Measurements from ENCODE around the gene IZUMO4. TPM values are rescaled to one million over a fixed set of nuclear protein-coding genes. Genes with fewer than 3 reads are reported as not detected.
A peak's percentile ranks its signal among the peaks of the same experiment; 100 is the strongest.

Gene IZUMO4
- total and polyA plus RNA-seq, 2 donors (not counting 1 experiment from before 2014, with no cell fraction given), result 34.8 to 93.9 TPM

DNA sequence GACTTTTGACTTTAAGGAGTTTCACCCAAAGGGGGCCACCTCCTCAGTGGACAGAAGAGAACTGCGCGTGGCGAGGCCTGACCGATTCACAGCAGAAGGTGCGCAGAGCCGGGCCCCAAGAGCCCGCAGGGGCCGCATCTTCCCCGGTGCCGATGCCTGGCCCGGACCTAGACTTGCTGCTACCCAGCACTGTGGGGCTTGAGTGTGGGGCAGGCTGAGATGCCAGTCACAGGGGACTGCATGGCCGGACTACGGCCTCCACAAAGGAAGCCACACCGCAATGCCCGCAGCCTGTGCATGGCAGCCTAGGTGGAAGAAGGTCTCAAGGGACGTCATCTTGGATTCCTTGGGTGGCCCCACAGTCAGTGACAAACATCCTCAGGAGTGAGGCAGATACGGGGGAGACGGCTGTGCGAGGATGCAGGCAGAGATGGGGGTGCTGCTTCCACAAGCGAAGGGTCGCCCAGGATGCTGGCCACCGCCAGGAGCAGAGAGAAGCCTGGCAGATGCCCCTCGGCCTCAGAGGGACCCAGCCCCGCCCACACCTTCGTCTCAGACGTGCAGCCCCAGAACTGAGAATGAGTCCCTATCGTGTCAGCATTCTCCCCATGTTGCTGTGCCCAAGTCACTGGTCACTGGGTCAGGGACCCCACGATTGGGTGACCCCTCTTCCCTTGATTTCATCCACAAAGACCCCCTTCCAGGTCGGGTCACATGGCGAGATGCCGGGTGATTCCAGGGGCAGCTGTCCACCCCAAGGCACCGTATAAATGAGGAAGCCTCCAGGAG is 17.4 kb upstream of the IZUMO4 start:
- TF ChIP-seq, protein P1, sequence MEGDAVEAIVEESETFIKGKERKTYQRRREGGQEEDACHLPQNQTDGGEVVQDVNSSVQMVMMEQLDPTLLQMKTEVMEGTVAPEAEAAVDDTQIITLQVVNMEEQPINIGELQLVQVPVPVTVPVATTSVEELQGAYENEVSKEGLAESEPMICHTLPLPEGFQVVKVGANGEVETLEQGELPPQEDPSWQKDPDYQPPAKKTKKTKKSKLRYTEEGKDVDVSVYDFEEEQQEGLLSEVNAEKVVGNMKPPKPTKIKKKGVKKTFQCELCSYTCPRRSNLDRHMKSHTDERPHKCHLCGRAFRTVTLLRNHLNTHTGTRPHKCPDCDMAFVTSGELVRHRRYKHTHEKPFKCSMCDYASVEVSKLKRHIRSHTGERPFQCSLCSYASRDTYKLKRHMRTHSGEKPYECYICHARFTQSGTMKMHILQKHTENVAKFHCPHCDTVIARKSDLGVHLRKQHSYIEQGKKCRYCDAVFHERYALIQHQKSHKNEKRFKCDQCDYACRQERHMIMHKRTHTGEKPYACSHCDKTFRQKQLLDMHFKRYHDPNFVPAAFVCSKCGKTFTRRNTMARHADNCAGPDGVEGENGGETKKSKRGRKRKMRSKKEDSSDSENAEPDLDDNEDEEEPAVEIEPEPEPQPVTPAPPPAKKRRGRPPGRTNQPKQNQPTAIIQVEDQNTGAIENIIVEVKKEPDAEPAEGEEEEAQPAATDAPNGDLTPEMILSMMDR (IDR thresholded peaks at IDR 0.05), result no peak
- no peak for TF ChIP-seq EZH2 (IDR thresholded peaks at IDR 0.05; ENCODE audit: borderline replicate concordance, insufficient read depth, low read depth, low read length, poor library complexity, severe bottlenecking)
- no peak for DNase-seq
- no peaks in the 10 kb centered on the region for H3K27me3 ChIP-seq (replicated peaks in 1 of 4; ENCODE audit: control extremely low read depth in 1 of 4, control insufficient read depth in 3 of 4, insufficient read depth in 4 of 4, low read length in 3 of 4)
- intact Hi-C loops (cut with micrococcal nuclease), result no loop called here
- Mint-ChIP-seq H3K27ac (peak overlapping the region; percentile 90), H3K4me1 (peaks cover 73% of the 10 kb centered on the region), H3K9me3 (ENCODE audit: insufficient read depth) (no peaks in the 10 kb centered on the region), H3K4me3 (peak overlapping the region; percentile 77), H3K27me3 (no peaks in the 10 kb centered on the region)
- peak overlapping the region in 1 of 5 experiments; percentile 7 for H3K4me3 ChIP-seq (ENCODE audit: control extremely low read depth in 1 of 5, extremely low read depth in 1 of 5, insufficient read depth in 1 of 5, low read depth in 2 of 5, low read length in 4 of 5)
- H4K20me1 ChIP-seq (ENCODE audit: control insufficient read depth, insufficient read depth, low read length, poor library complexity, severe bottlenecking), result peaks cover 93% of the 10 kb centered on the region
- ATAC-seq (ENCODE audit: low read depth), result no peak
- POLR2A ChIA-PET, result interaction anchor here (1.0 to 1.1 kb wide), 3 partner anchors 8 to 28 kb away, joined by 3 to 4 read pairs (median 3); partner anchors contain the start of gene MKNK2
- H2AFZ ChIP-seq (ENCODE audit: insufficient read depth, low read depth, low read length, poor library complexity, severe bottlenecking), result no peak overlapping the region
- H3K9ac ChIP-seq (ENCODE audit: low read length), result no peak overlapping the region
- H3K79me2 ChIP-seq (ENCODE audit: control insufficient read depth, insufficient read depth, low read length), result peaks cover 98% of the 10 kb centered on the region
- CTCF ChIA-PET, result interaction anchor here (1.7 kb wide), 1 partner anchor 10 kb away, joined by 7 read pairs; no protein-coding TSS in a partner anchor
- WGBS (ENCODE audit: insufficient coverage), result 87% methylated on average over 31 of the region's 32 CpGs
- H3K27ac ChIP-seq (ENCODE audit: low read length in 2 of 2), result peak overlapping the region; percentile 16 to 99
- peaks cover 54 to 70% of the 10 kb centered on the region in 2 donors for H3K4me1 ChIP-seq (ENCODE audit: control insufficient read depth in 2 of 2, insufficient read depth in 2 of 2, low read length in 2 of 2)
- peak overlapping the region; percentile 51 for H3K4me2 ChIP-seq (replicated peaks; ENCODE audit: low read depth, low read length, poor library complexity, severe bottlenecking)
- no peaks in the 10 kb centered on the region for H3K9me3 ChIP-seq (ENCODE audit: control extremely low read depth in 1 of 3, control insufficient read depth in 2 of 3, insufficient read depth in 1 of 3, low read length in 2 of 3)
- peaks cover 0 to 74% of the 10 kb centered on the region in 2 experiments for H3K36me3 ChIP-seq (replicated peaks in 1 of 2; ENCODE audit: control extremely low read depth in 1 of 2, control insufficient read depth in 1 of 2, extremely low read depth in 1 of 2, insufficient read depth in 2 of 2, low read length in 1 of 2)

DNA sequence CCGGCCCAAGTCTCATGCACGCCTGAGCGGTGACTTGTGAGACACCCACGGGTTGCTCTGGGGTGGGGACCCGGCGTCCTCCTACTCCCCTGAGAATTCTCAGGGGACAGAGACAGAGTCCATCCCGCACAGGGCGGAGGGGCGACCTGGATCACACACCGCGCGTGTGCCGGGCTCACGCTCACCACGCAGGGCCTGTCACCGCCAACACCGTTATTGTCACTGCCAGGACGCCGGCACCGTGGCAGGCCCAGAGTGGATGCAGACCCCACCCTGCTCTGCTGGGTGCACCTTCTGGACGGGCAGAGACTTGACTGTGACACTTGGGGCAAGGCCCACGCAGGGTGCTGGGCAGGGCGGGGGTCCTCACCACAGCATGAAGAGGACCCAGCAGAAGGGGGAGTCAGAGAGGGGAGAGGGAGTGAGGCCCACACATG is 16.8 kb upstream of the IZUMO4 start:
- DNase-seq (peak; percentile 46), ATAC-seq (ENCODE audit: low read depth) (no peak)
- H3K27ac Mint-ChIP-seq, result peak overlapping the region; percentile 90
- peak overlapping the region; percentile 77 for H3K4me3 Mint-ChIP-seq
- Histone ChIP-seq H3K4me2 (replicated peaks; ENCODE audit: low read depth, low read length, poor library complexity, severe bottlenecking) (peak overlapping the region; percentile 51), H3K27ac (ENCODE audit: low read length in 2 of 2) (peak overlapping the region; percentile 16 to 99), H3K9me3 (ENCODE audit: control extremely low read depth in 1 of 3, control insufficient read depth in 2 of 3, insufficient read depth in 1 of 3, low read length in 2 of 3) (no peaks in the 10 kb centered on the region), H3K4me1 (ENCODE audit: control insufficient read depth in 2 of 2, insufficient read depth in 2 of 2, low read length in 2 of 2) (peaks cover 50 to 64% of the 10 kb centered on the region in 2 donors), H3K9ac (ENCODE audit: low read length) (no peak overlapping the region), H3K79me2 (ENCODE audit: control insufficient read depth, insufficient read depth, low read length) (peaks cover 100% of the 10 kb centered on the region), H3K36me3 (replicated peaks in 1 of 2; ENCODE audit: control extremely low read depth in 1 of 2, control insufficient read depth in 1 of 2, extremely low read depth in 1 of 2, insufficient read depth in 2 of 2, low read length in 1 of 2) (peaks cover 0 to 72% of the 10 kb centered on the region in 2 experiments), H3K4me3 (ENCODE audit: control extremely low read depth in 1 of 5, extremely low read depth in 1 of 5, insufficient read depth in 1 of 5, low read depth in 2 of 5, low read length in 4 of 5) (peak overlapping the region in 1 of 5 experiments; percentile 7), H4K20me1 (ENCODE audit: control insufficient read depth, insufficient read depth, low read length, poor library complexity, severe bottlenecking) (peaks cover 93% of the 10 kb centered on the region), H3K27me3 (replicated peaks in 1 of 4; ENCODE audit: control extremely low read depth in 1 of 4, control insufficient read depth in 3 of 4, insufficient read depth in 4 of 4, low read length in 3 of 4) (no peaks in the 10 kb centered on the region), H2AFZ (ENCODE audit: insufficient read depth, low read depth, low read length, poor library complexity, severe bottlenecking) (no peak overlapping the region)
- no peaks in the 10 kb centered on the region for H3K9me3 Mint-ChIP-seq (ENCODE audit: insufficient read depth)
- H3K4me1 Mint-ChIP-seq, result peaks cover 68% of the 10 kb centered on the region
- ChIA-PET POLR2A (interaction anchor here (1.0 to 1.4 kb wide), 3 partner anchors 10 to 37 kb away, joined by 3 read pairs; partner anchors contain the start of gene MKNK2), CTCF (no interaction called here)
- TF ChIP-seq, protein P1 (IDR thresholded peaks at IDR 0.05), result no peak
- no peak for TF ChIP-seq EZH2 (IDR thresholded peaks at IDR 0.05; ENCODE audit: borderline replicate concordance, insufficient read depth, low read depth, low read length, poor library complexity, severe bottlenecking)
- H3K27me3 Mint-ChIP-seq, result no peaks in the 10 kb centered on the region
- intact Hi-C loops (cut with micrococcal nuclease), result loop anchor here (10.0 kb wide), 1 partner anchor 545 kb away; no protein-coding TSS in a partner anchor
- WGBS (ENCODE audit: insufficient coverage), result 51% methylated on average over 21 of the region's 23 CpGs

Data from B cell (primary cell).